D721Med (cell line): ENCODE results near the gene EZH2.

Experiments used
- DNase-seq: peaks from one replicate; pipeline ENCODE4 v3.0.0; 2011; ENCODE audit warnings: low spot score; ENCODE audit not compliant: insufficient read length
- FAIRE-seq: peaks from 2 replicates; lab custom pipeline; 2011; peaks lifted over from hg19 to GRCh38; lab: Jason Lieb, UNC
- CTCF ChIP-seq: IDR thresholded peaks from 2 replicates; pipeline ENCODE4 v1.5.1; 2012; ENCODE audit warnings: mild to moderate bottlenecking, control low read depth; ENCODE audit not compliant: insufficient read depth; ENCODE audit errors: missing control alignments

EZH2 gene

GRCh38 chr7:148793590-148793989 lies 90.5 kb downstream of the EZH2 start:
- no peak for FAIRE-seq
- TF ChIP-seq CTCF, result no peak
- DNase-seq, result no peak

- FAIRE-seq, result no peak
- no peak for DNase-seq
- no peak for TF ChIP-seq CTCF
Measured at GRCh38 chr7:148791546-148791945, 92.5 kb downstream of the EZH2 start.

GRCh38 chr7:148790850-148791249 lies 93.2 kb downstream of the EZH2 start:
- DNase-seq (no peak), FAIRE-seq (no peak)

GRCh38 chr7:148790131-148790726 lies 93.9 kb downstream of the EZH2 start:
- no peak for DNase-seq
- no peak for FAIRE-seq
- TF ChIP-seq CTCF, result no peak

More at GRCh38 chr7:148790850-148791249, 93.2 kb downstream of the EZH2 start:
- no peak for TF ChIP-seq CTCF

GRCh38 chr7:148789220-148789619 lies 94.9 kb downstream of the EZH2 start:
- DNase-seq (no peak), FAIRE-seq (no peak)
- TF ChIP-seq CTCF, result no peak

GRCh38 chr7:148787571-148788295 lies 96.4 kb downstream of the EZH2 start:
- DNase-seq (no peak), FAIRE-seq (no peak)
- no peak for TF ChIP-seq CTCF

GRCh38 chr7:148783801-148784527 lies 100.1 kb downstream of the EZH2 start:
- no peak for FAIRE-seq
- TF ChIP-seq CTCF, result no peak
- DNase-seq, result no peak
